HG03196 (cell line): Measurements from ENCODE around the gene ALPK3.

Experiments used
- ATAC-seq: cut with Tn5 transposase; IDR thresholded peaks from one replicate; pipeline ENCODE4 v1.9.1; 2021; ENCODE audit not compliant: unreplicated experiment

Gene ALPK3

GRCh38 chr15:84889991-84890669, 73.0 kb downstream of the ALPK3 start:
- no peak for ATAC-seq

- no peak for ATAC-seq
These were observed 73.6 kb downstream of the ALPK3 start for GRCh38 chr15:84890670-84891162.

- ATAC-seq, result no peak
These were observed 74.2 kb downstream of the ALPK3 start for GRCh38 chr15:84891339-84891738.

- no peak for ATAC-seq
These were observed 75.7 kb downstream of the ALPK3 start for GRCh38 chr15:84892786-84893307.

GRCh38 chr15:84893607-84894006, 76.5 kb downstream of the ALPK3 start:
- no peak for ATAC-seq

GRCh38 chr15:84894736-84895425, 77.7 kb downstream of the ALPK3 start:
- no peak for ATAC-seq

- ATAC-seq, result no peak
These were observed 81.6 kb downstream of the ALPK3 start for GRCh38 chr15:84898761-84899160.

- ATAC-seq, result no peak
These were observed 82.6 kb downstream of the ALPK3 start for GRCh38 chr15:84899750-84900149.

- ATAC-seq, result no peak
These were observed 84.4 kb downstream of the ALPK3 start for GRCh38 chr15:84901540-84901939.

GRCh38 chr15:84903751-84904150, 86.6 kb downstream of the ALPK3 start:
- ATAC-seq, result no peak

GRCh38 chr15:84904419-84904818, 87.3 kb downstream of the ALPK3 start:
- ATAC-seq, result no peak

- ATAC-seq, result no peak
These were observed 88.1 kb downstream of the ALPK3 start for GRCh38 chr15:84905016-84905916.

- no peak for ATAC-seq
These were observed 90.6 kb downstream of the ALPK3 start for GRCh38 chr15:84907731-84908130.

- ATAC-seq, result no peak
These were observed 91.4 kb downstream of the ALPK3 start for GRCh38 chr15:84908564-84908963.

GRCh38 chr15:84909029-84909428, 91.9 kb downstream of the ALPK3 start:
- no peak for ATAC-seq

GRCh38 chr15:84909782-84910181, 92.6 kb downstream of the ALPK3 start:
- no peak for ATAC-seq

- no peak for ATAC-seq
These were observed 93.9 kb downstream of the ALPK3 start for GRCh38 chr15:84910928-84911623.

- ATAC-seq, result no peak
These were observed 94.9 kb downstream of the ALPK3 start for GRCh38 chr15:84911879-84912660.

- no peak for ATAC-seq
These were observed 96.2 kb downstream of the ALPK3 start for GRCh38 chr15:84913360-84913723.

- ATAC-seq, result no peak
These were observed 97.2 kb downstream of the ALPK3 start for GRCh38 chr15:84914351-84914750.
